22Rv1 (cell line): ENCODE results near the gene CCDC73.

Source experiments
- H3K27ac ChIP-seq: fragments of 450-650 bp; 2 replicates; pipeline ENCODE4 v1.5.1; 2017
- CTCF ChIP-seq: fragments of 450-650 bp; IDR thresholded peaks from 2 replicates; pipeline ENCODE4 v1.5.1; 2017; ENCODE audit warnings: mild to moderate bottlenecking
- ZFX ChIP-seq: fragments of 450-650 bp; IDR thresholded peaks from 2 replicates; pipeline ENCODE4 v1.6.1; 2017; ENCODE audit warnings: antibody characterized with exemption, borderline replicate concordance

The CCDC73 gene

GRCh38 chr11:32821917-32822560, 27.6 kb upstream of the CCDC73 start:
- TF ChIP-seq CTCF, result no peak
- no peak for TF ChIP-seq ZFX
- H3K27ac ChIP-seq, result no peak overlapping the region

GRCh38 chr11:32821517-32821916, 27.1 kb upstream of the CCDC73 start:
- TF ChIP-seq ZFX (no peak), CTCF (no peak)
- H3K27ac ChIP-seq, result no peak overlapping the region

GRCh38 chr11:32820497-32820896, 26.0 kb upstream of the CCDC73 start:
- TF ChIP-seq CTCF, result no peak
- no peak for TF ChIP-seq ZFX

GRCh38 chr11:32819187-32819586, 24.7 kb upstream of the CCDC73 start:
- no peak overlapping the region for H3K27ac ChIP-seq
- TF ChIP-seq CTCF, result no peak
- TF ChIP-seq ZFX, result no peak

More at GRCh38 chr11:32820497-32820896, 26.0 kb upstream of the CCDC73 start:
- no peak overlapping the region for H3K27ac ChIP-seq

GRCh38 chr11:32817852-32818183, 23.4 kb upstream of the CCDC73 start:
- no peak overlapping the region for H3K27ac ChIP-seq
- TF ChIP-seq CTCF, result no peak
- TF ChIP-seq ZFX, result no peak

- H3K27ac ChIP-seq, result no peak overlapping the region
- TF ChIP-seq ZFX, result no peak
- no peak for TF ChIP-seq CTCF
Observed at GRCh38 chr11:32817181-32817851, 22.9 kb upstream of the CCDC73 start.

GRCh38 chr11:32809313-32809712, 14.9 kb upstream of the CCDC73 start:
- peak; percentile 92 for TF ChIP-seq CTCF
- no peak for TF ChIP-seq ZFX
- no peak overlapping the region for H3K27ac ChIP-seq
